GM21619 (cell line): ENCODE results near the gene RHD.
"Not testable (repeated sequence)": the region's sequence is repeated elsewhere in the genome, so short reads cannot be mapped to it uniquely, and the experiment has no call there.

ENCODE experiments used
- ATAC-seq: cut with Tn5 transposase; IDR thresholded peaks from one replicate; pipeline ENCODE4 v1.9.1; 2021; ENCODE audit not compliant: unreplicated experiment

RHD gene

GRCh38 chr1:25302330-25302729 lies 30.0 kb downstream of the RHD start:
- ATAC-seq = not testable (repeated sequence)

- not testable (repeated sequence) for ATAC-seq
Measured at GRCh38 chr1:25304936-25305335, 32.6 kb downstream of the RHD start.

GRCh38 chr1:25308168-25308567 lies 35.9 kb downstream of the RHD start:
- not testable (repeated sequence) for ATAC-seq

GRCh38 chr1:25309085-25309484 lies 36.8 kb downstream of the RHD start:
- ATAC-seq = not testable (repeated sequence)

GRCh38 chr1:25309486-25309885 lies 37.2 kb downstream of the RHD start:
- not testable (repeated sequence) for ATAC-seq

GRCh38 chr1:25312806-25313470 lies 40.6 kb downstream of the RHD start:
- ATAC-seq = not testable (repeated sequence)

- ATAC-seq = not testable (repeated sequence)
Measured at GRCh38 chr1:25320314-25320938, 48.1 kb downstream of the RHD start.

GRCh38 chr1:25322127-25322526 lies 49.8 kb downstream of the RHD start:
- not testable (repeated sequence) for ATAC-seq

- ATAC-seq = not testable (repeated sequence)
Measured at GRCh38 chr1:25324407-25324806, 52.1 kb downstream of the RHD start.

- not testable (repeated sequence) for ATAC-seq
Measured at GRCh38 chr1:25327864-25328790, 55.8 kb downstream of the RHD start.

- ATAC-seq = not testable (repeated sequence)
Measured at GRCh38 chr1:25328791-25329185, 56.5 kb downstream of the RHD start.

GRCh38 chr1:25329336-25329735 lies 57.0 kb downstream of the RHD start:
- ATAC-seq = not testable (repeated sequence)

GRCh38 chr1:25329950-25330349 lies 57.6 kb downstream of the RHD start:
- ATAC-seq = not testable (repeated sequence)

- peak; percentile 30 for ATAC-seq
Measured at GRCh38 chr1:25336922-25337354, 64.6 kb downstream of the RHD start.

- ATAC-seq = peak; percentile 38
Measured at GRCh38 chr1:25337483-25338187, 65.3 kb downstream of the RHD start.

- peak; percentile 58 for ATAC-seq
Measured at GRCh38 chr1:25338188-25338981, 66.1 kb downstream of the RHD start, which contains the start of gene TMEM50A. Gene TMEM50A (plus strand): TSS chr1:25338334. CDS start chr1:25340487, 2,153 bp downstream.

GRCh38 chr1:25338986-25339385 lies 66.7 kb downstream of the RHD start:
- ATAC-seq = no peak

- no peak for ATAC-seq
Measured at GRCh38 chr1:25341746-25342145, 69.4 kb downstream of the RHD start.

- ATAC-seq = no peak
Measured at GRCh38 chr1:25342846-25343245, 70.5 kb downstream of the RHD start.

- ATAC-seq = no peak
Measured at GRCh38 chr1:25343872-25344271, 71.6 kb downstream of the RHD start.
